GM23338 (cell line): ENCODE data around the gene IQCE. TPM values are rescaled to one million over a fixed set of nuclear protein-coding genes. Genes with fewer than 3 reads are reported as not detected.

Experiments used
- ATAC-seq: fragments of 200-7000 bp; cut with Tn5 transposase; 3 replicates; pipeline ENCODE4 v1.9.1; 2020
- DNase-seq: peaks from one replicate; pipeline ENCODE4 v3.0.0-alpha.2; 2015; ENCODE audit warnings: low spot score
- H2AFZ ChIP-seq: fragments of 200-600 bp; sonication (generic); 2 replicates; pipeline ENCODE4 v1.8.0; 2016; ENCODE audit warnings: antibody characterized with exemption, mild to moderate bottlenecking, moderate library complexity
- H3F3A ChIP-seq: fragments of 200-600 bp; sonication (generic); replicated peaks from 2 replicates; pipeline ENCODE4 v1.8.0; 2017; ENCODE audit warnings: antibody characterized with exemption, mixed run types, low read depth
- H3K27ac ChIP-seq: fragments of 200-600 bp; sonication (generic); 2 replicates; pipeline ENCODE4 v1.6.1; 2016; ENCODE audit warnings: low read depth
- H3K27me3 ChIP-seq: fragments of 200-600 bp; sonication (generic); 2 replicates; pipeline ENCODE4 v1.8.0; 2016; ENCODE audit warnings: mild to moderate bottlenecking, mixed run types, moderate library complexity; ENCODE audit not compliant: insufficient read depth
- H3K36me3 ChIP-seq: fragments of 200-600 bp; sonication (generic); 2 replicates; pipeline ENCODE4 v1.8.0; 2016; ENCODE audit warnings: mild to moderate bottlenecking; ENCODE audit not compliant: insufficient read depth
- H3K4me1 ChIP-seq: fragments of 200-600 bp; sonication (generic); 2 replicates; pipeline ENCODE4 v1.8.0; 2016; ENCODE audit warnings: mild to moderate bottlenecking, moderate library complexity; ENCODE audit not compliant: insufficient read depth
- H3K4me2 ChIP-seq: fragments of 200-600 bp; sonication (generic); 2 replicates; pipeline ENCODE4 v1.7.1; 2017; ENCODE audit warnings: mixed run types
- H3K4me3 ChIP-seq: fragments of 200-600 bp; sonication (generic); 2 replicates; pipeline ENCODE4 v1.6.1; 2016; ENCODE audit warnings: mixed run types
- H3K79me2 ChIP-seq: fragments of 200-600 bp; sonication (generic); replicated peaks from 2 replicates; pipeline ENCODE4 v1.8.0; 2017; ENCODE audit warnings: mild to moderate bottlenecking; ENCODE audit not compliant: insufficient read depth
- H3K9me2 ChIP-seq: fragments of 200-600 bp; sonication (generic); 2 replicates; pipeline ENCODE4 v1.8.0; 2017; ENCODE audit not compliant: insufficient read depth
- H4K20me1 ChIP-seq: fragments of 200-600 bp; sonication (generic); replicated peaks from 2 replicates; pipeline ENCODE4 v1.8.0; 2017; ENCODE audit warnings: mild to moderate bottlenecking; ENCODE audit not compliant: insufficient read depth
- H3K27ac Mint-ChIP-seq: 2 replicates; pipeline ENCODE4 v1.8.0; 2020; ENCODE audit warnings: inconsistent platforms, mild to moderate bottlenecking, moderate library complexity, mixed read lengths
- H3K27me3 Mint-ChIP-seq: 3 replicates; pipeline ENCODE4 v1.8.0; 2022; ENCODE audit warnings: low read depth, mild to moderate bottlenecking, moderate library complexity, mixed read lengths, inconsistent platforms; ENCODE audit not compliant: insufficient read depth, poor library complexity
- H3K36me3 Mint-ChIP-seq: 3 replicates; pipeline ENCODE4 v1.8.0; 2021; ENCODE audit warnings: low read depth, mild to moderate bottlenecking, inconsistent platforms, moderate library complexity, mixed read lengths
- H3K4me1 Mint-ChIP-seq: 3 replicates; pipeline ENCODE4 v1.8.0; 2020; ENCODE audit warnings: mild to moderate bottlenecking, inconsistent platforms, mixed read lengths
- H3K4me3 Mint-ChIP-seq: 3 replicates; pipeline ENCODE4 v1.8.0; 2021; ENCODE audit warnings: moderate library complexity, mild to moderate bottlenecking, inconsistent platforms, mixed read lengths
- H3K9me3 Mint-ChIP-seq: 3 replicates; pipeline ENCODE4 v1.8.0; 2020; ENCODE audit warnings: moderate library complexity, mild to moderate bottlenecking, inconsistent platforms, mixed read lengths
- CREB1 ChIP-seq: fragments of 250-450 bp; sonication (Bioruptor Pico); IDR thresholded peaks from 2 replicates; pipeline ENCODE4 v1.5.0; 2020; ENCODE audit warnings: low read depth, mild to moderate bottlenecking, moderate library complexity
- CTCF ChIP-seq, 2 experiments: fragments of 200-600 bp in 1 of 2; sonication (generic) in 1 of 2; conservative IDR thresholded peaks; 2 replicates each; pipeline versions ENCODE4 v1.5.1 to v1.6.1; 2016 to 2017; ENCODE audit warnings: antibody characterized with exemption in 2 of 2, low read depth in 2 of 2, mild to moderate bottlenecking in 2 of 2, moderate library complexity in 1 of 2
- ETS1 ChIP-seq: IDR thresholded peaks from 2 replicates; pipeline ENCODE4 v1.6.1; 2016; ENCODE audit warnings: antibody characterized with exemption
- EZH2 ChIP-seq: fragments of 200-600 bp; sonication (generic); IDR thresholded peaks from one replicate; pipeline ENCODE4 v1.8.0; 2017; ENCODE audit warnings: antibody characterized with exemption, mild to moderate bottlenecking, low read depth; ENCODE audit not compliant: unreplicated experiment
- EZH2phosphoT487 ChIP-seq: fragments of 200-600 bp; sonication (generic); IDR thresholded peaks from one replicate; pipeline ENCODE4 v1.8.1; 2018; ENCODE audit warnings: antibody characterized with exemption; ENCODE audit not compliant: unreplicated experiment
- JUNB ChIP-seq: IDR thresholded peaks from one replicate; pipeline ENCODE4 v1.6.1; 2016; ENCODE audit warnings: antibody characterized with exemption; ENCODE audit not compliant: unreplicated experiment
- NANOG ChIP-seq: IDR thresholded peaks from 2 replicates; pipeline ENCODE4 v1.6.1; 2016; ENCODE audit warnings: antibody characterized with exemption, borderline replicate concordance
- POLR2AphosphoS5 ChIP-seq: IDR thresholded peaks from 2 replicates; pipeline ENCODE4 v1.6.1; 2016; ENCODE audit warnings: antibody characterized with exemption, low read depth
- REST ChIP-seq: IDR thresholded peaks from one replicate; pipeline ENCODE4 v1.6.1; 2018; ENCODE audit warnings: antibody characterized with exemption; ENCODE audit not compliant: unreplicated experiment
- STAT1 ChIP-seq: IDR thresholded peaks from one replicate; pipeline ENCODE4 v1.6.1; 2016; ENCODE audit warnings: antibody characterized with exemption; ENCODE audit not compliant: unreplicated experiment
- ZNF114 ChIP-seq: fragments of 250-450 bp; sonication (Bioruptor Pico); IDR thresholded peaks from 2 replicates; pipeline ENCODE4 v1.5.0; 2020; ENCODE audit warnings: mild to moderate bottlenecking, moderate library complexity
- ZNF331 ChIP-seq: fragments of 250-450 bp; sonication (Bioruptor Pico); IDR thresholded peaks from 2 replicates; pipeline ENCODE4 v1.5.0; 2020; ENCODE audit warnings: low read depth, mild to moderate bottlenecking, moderate library complexity
- polyA plus RNA-seq: library from polyadenylated mRNA; unstranded; fragments of >200 nt; fragmentation: Nextera tagmentation; extraction: Ambion mirVana; gene quantifications from 2 replicates; pipeline ENCODE4 v1.2.1, GENCODE V29; 2016
- total RNA-seq: library from RNA; depleted of rRNA; stranded (reverse); fragments of >200 nt; shearing (Covaris generic); gene quantifications from 2 replicates; pipeline ENCODE4 v1.2.3, GENCODE V29; 2014

IQCE gene
- total and polyA plus RNA-seq, 2 experiments from 2014 or later, result 5.0 to 7.7 TPM

GRCh38 chr7:2639695-2640481 is 81.1 kb downstream of the IQCE start (continued):
- TF ChIP-seq REST, result no peak
- no peak for TF ChIP-seq ZNF331
- no peak for TF ChIP-seq CREB1 (CRISPR knock-in tag)
- TF ChIP-seq EZH2, result no peak
- no peak for TF ChIP-seq NANOG
- TF ChIP-seq STAT1, result no peak
- TF ChIP-seq EZH2phosphoT487, result no peak
- TF ChIP-seq JUNB, result no peak

GRCh38 chr7:2640482-2640830 is 81.7 kb downstream of the IQCE start:
- no peak overlapping the region for H3K4me3 ChIP-seq
- H3K4me2 ChIP-seq, result no peak overlapping the region
- no peaks in the 10 kb centered on the region for H3K9me2 ChIP-seq
- H3K79me2 ChIP-seq, result peaks cover 73% of the 10 kb centered on the region
- H3K4me1 Mint-ChIP-seq, result peaks cover 33% of the 10 kb centered on the region
- DNase-seq (no peak), ATAC-seq (no peak)
- H3K4me1 ChIP-seq, result peaks cover 26% of the 10 kb centered on the region
- H3K4me3 Mint-ChIP-seq, result no peak overlapping the region
- H3K36me3 Mint-ChIP-seq, result peaks cover 2% of the 10 kb centered on the region; the same call in 1 of the 3 replicates
- H3K9me3 Mint-ChIP-seq, result no peaks in the 10 kb centered on the region
- peaks cover 6% of the 10 kb centered on the region; the same call in 1 of the 2 replicates for H3F3A ChIP-seq
- no peak overlapping the region for H2AFZ ChIP-seq
- H3K27ac Mint-ChIP-seq, result peak overlapping the region; percentile 92
- no peaks in the 10 kb centered on the region for H3K36me3 ChIP-seq
- H3K27ac ChIP-seq, result no peak overlapping the region
- H4K20me1 ChIP-seq, result peaks cover 12% of the 10 kb centered on the region
- no peaks in the 10 kb centered on the region for H3K27me3 ChIP-seq
- H3K27me3 Mint-ChIP-seq, result peaks cover 26% of the 10 kb centered on the region
- no peak for TF ChIP-seq ZNF114 (CRISPR knock-in tag)
- no peak for TF ChIP-seq EZH2
- no peak for TF ChIP-seq CREB1 (CRISPR knock-in tag)
- no peak for TF ChIP-seq CTCF (conservative IDR thresholded peaks at IDR 0.05; ENCODE audit: low read depth in 2 of 2)
- TF ChIP-seq POLR2AphosphoS5, result no peak
- no peak for TF ChIP-seq JUNB
- no peak for TF ChIP-seq REST
- TF ChIP-seq ETS1, result no peak
- TF ChIP-seq EZH2phosphoT487, result no peak
